H1 (cell line): ENCODE data around the gene FAM163A. TPM values are rescaled to one million over a fixed set of nuclear protein-coding genes. Genes with fewer than 3 reads are reported as not detected.

Source experiments
- CTCF ChIA-PET: fragments of 300-600 bp; sonication (Branson Sonifier 250); formaldehyde crosslinking; loops from one replicate; lab custom pipeline; 2021; ENCODE audit not compliant: partially characterized antibody; lab: Charles Lee
- POLR2A ChIA-PET: fragments of 300-600 bp; sonication (Branson Sonifier 250); formaldehyde crosslinking; loops from one replicate; lab custom pipeline; 2021; ENCODE audit warnings: inconsistent platforms; ENCODE audit not compliant: partially characterized antibody; lab: Charles Lee
- DNase-seq, 2 experiments: peaks; one replicate each; pipeline versions ENCODE4 v3.0.0 to v3.0.0-alpha.2; 2010 to 2022; ENCODE audit warnings: low spot score in 2 of 2, low read depth in 1 of 2, mixed read lengths in 1 of 2
- FAIRE-seq: peaks from 2 replicates; lab custom pipeline; 2011; peaks lifted over from hg19 to GRCh38; lab: Jason Lieb, UNC
- H2AFZ ChIP-seq: 2 replicates; pipeline ENCODE4 v1.8.1; 2012; ENCODE audit warnings: low read length, inconsistent platforms
- H2AK5ac ChIP-seq: 2 replicates; pipeline ENCODE4 v1.6.1; 2013; ENCODE audit warnings: low read depth, low read length
- H2BK120ac ChIP-seq: replicated peaks from 2 replicates; pipeline ENCODE3; 2013; ENCODE audit warnings: low read depth, low read length, inconsistent platforms
- H2BK12ac ChIP-seq: 2 replicates; pipeline ENCODE4 v1.6.1; 2013; ENCODE audit warnings: low read depth, low read length
- H2BK15ac ChIP-seq: 2 replicates; pipeline ENCODE4 v1.6.1; 2013; ENCODE audit warnings: low read length
- H2BK20ac ChIP-seq: 2 replicates; pipeline ENCODE4 v1.6.1; 2013; ENCODE audit warnings: low read length
- H2BK5ac ChIP-seq: 2 replicates; pipeline ENCODE4 v1.6.1; 2013; ENCODE audit warnings: low read depth, low read length
- H3K14ac ChIP-seq: 2 replicates; pipeline ENCODE4 v1.6.1; 2013; ENCODE audit warnings: inconsistent platforms; ENCODE audit not compliant: insufficient read length
- H3K18ac ChIP-seq: 2 replicates; pipeline ENCODE4 v1.6.1; 2013; ENCODE audit warnings: low read length; ENCODE audit errors: extremely low read depth
- H3K23ac ChIP-seq: 2 replicates; pipeline ENCODE4 v1.6.1; 2013; ENCODE audit warnings: inconsistent platforms; ENCODE audit not compliant: insufficient read length
- H3K23me2 ChIP-seq: 2 replicates; pipeline ENCODE4 v1.6.1; 2013; ENCODE audit warnings: low read depth, low read length
- H3K27ac ChIP-seq: 2 replicates; pipeline ENCODE4 v1.6.1; 2011; ENCODE audit warnings: low read depth, low read length, inconsistent platforms
- H3K27me3 ChIP-seq, 4 experiments: replicated peaks in 1 of 4; 1 replicate in 1 of 4; 2 replicates in 3 of 4; pipeline versions ENCODE4 v1.6.1 to v1.8.1; 2011 to 2013; ENCODE audit warnings: low read length in 3 of 4, mild to moderate bottlenecking in 3 of 4, inconsistent platforms in 2 of 4, mixed read lengths in 2 of 4, moderate library complexity in 1 of 4; ENCODE audit not compliant: control insufficient read depth in 3 of 4, insufficient read depth in 3 of 4; ENCODE audit errors: extremely low read depth in 1 of 4
- H3K36me3 ChIP-seq, 4 experiments: 2 replicates each; pipeline versions ENCODE4 v1.6.1 to v1.8.1; 2011 to 2013; ENCODE audit warnings: mild to moderate bottlenecking in 4 of 4, low read length in 3 of 4, moderate library complexity in 2 of 4, control low read depth in 1 of 4, inconsistent platforms in 1 of 4; ENCODE audit not compliant: insufficient read depth in 4 of 4, control insufficient read depth in 2 of 4
- H3K4ac ChIP-seq: replicated peaks from 2 replicates; pipeline ENCODE3; 2013; ENCODE audit warnings: low read length, low read depth, mixed read lengths, inconsistent platforms; ENCODE audit not compliant: insufficient read length
- H3K4me1 ChIP-seq, 4 experiments: replicated peaks in 1 of 4; 1 replicate in 1 of 4; 2 replicates in 3 of 4; pipeline versions ENCODE4 v1.6.1 to v1.8.1; 2011 to 2013; ENCODE audit warnings: low read length in 3 of 4, inconsistent platforms in 2 of 4, mixed read lengths in 1 of 4; ENCODE audit not compliant: insufficient read depth in 4 of 4, control insufficient read depth in 3 of 4
- H3K4me2 ChIP-seq, 2 experiments: 2 replicates each; pipeline versions ENCODE4 v1.6.1 to v1.8.1; 2011 to 2013; ENCODE audit warnings: low read depth in 2 of 2, low read length in 2 of 2, control low read depth in 1 of 2, inconsistent platforms in 1 of 2, mild to moderate bottlenecking in 1 of 2; ENCODE audit not compliant: insufficient read depth in 1 of 2
- H3K4me3 ChIP-seq, 4 experiments: fragments of 200-600, 300-600 bp in 1 of 4; sonication (generic), shearing (Covaris generic), sonication (Bioruptor Twin) in 1 of 4; 2 replicates each; pipeline versions ENCODE4 v1.5.1 to v1.8.1; 2011 to 2016; ENCODE audit warnings: low read length in 4 of 4, low read depth in 3 of 4, control low read depth in 2 of 4, inconsistent platforms in 2 of 4, mild to moderate bottlenecking in 2 of 4, mixed read lengths in 1 of 4, moderate library complexity in 1 of 4; ENCODE audit not compliant: insufficient read depth in 2 of 4; ENCODE audit errors: extremely low read depth in 1 of 4
- H3K56ac ChIP-seq: replicated peaks from 2 replicates; pipeline ENCODE3; 2013; ENCODE audit warnings: low read depth, mild to moderate bottlenecking, mixed read lengths, low read length, inconsistent platforms; ENCODE audit not compliant: insufficient read length
- H3K79me1 ChIP-seq: 2 replicates; pipeline ENCODE4 v1.6.1; 2013; ENCODE audit warnings: low read depth, low read length, control low read depth
- H3K79me2 ChIP-seq, 2 experiments: 2 replicates each; pipeline versions ENCODE4 v1.6.1 to v1.8.1; 2012 to 2013; ENCODE audit warnings: low read length in 2 of 2, mild to moderate bottlenecking in 2 of 2, inconsistent platforms in 1 of 2; ENCODE audit not compliant: insufficient read depth in 2 of 2, control insufficient read depth in 1 of 2
- H3K9ac ChIP-seq, 4 experiments: replicated peaks in 1 of 4; 1 replicate in 1 of 4; 2 replicates in 3 of 4; pipeline versions ENCODE4 v1.6.1 to v1.8.1; 2011 to 2013; ENCODE audit warnings: low read depth in 3 of 4, low read length in 3 of 4, control low read depth in 2 of 4, mild to moderate bottlenecking in 2 of 4, moderate library complexity in 2 of 4, inconsistent platforms in 1 of 4; ENCODE audit errors: extremely low read depth in 1 of 4
- H3K9me3 ChIP-seq, 2 experiments: 2 replicates each; pipeline versions ENCODE4 v1.6.1 to v1.8.1; 2012 to 2013; ENCODE audit warnings: mild to moderate bottlenecking in 2 of 2, moderate library complexity in 2 of 2, control low read depth in 1 of 2, inconsistent platforms in 1 of 2, low read depth in 1 of 2, low read length in 1 of 2, mixed read lengths in 1 of 2; ENCODE audit not compliant: insufficient read depth in 2 of 2
- H4K20me1 ChIP-seq, 2 experiments: replicated peaks in 1 of 2; 2 replicates each; pipeline versions ENCODE3 to v1.8.1; 2011 to 2013; ENCODE audit warnings: inconsistent platforms in 2 of 2, low read length in 2 of 2, mild to moderate bottlenecking in 1 of 2; ENCODE audit not compliant: insufficient read depth in 2 of 2, control insufficient read depth in 1 of 2
- H4K5ac ChIP-seq: 2 replicates; pipeline ENCODE4 v1.6.1; 2013; ENCODE audit warnings: low read length, low read depth, mixed read lengths, inconsistent platforms; ENCODE audit not compliant: insufficient read length
- H4K8ac ChIP-seq: 2 replicates; pipeline ENCODE4 v1.8.0; 2013; ENCODE audit warnings: mild to moderate bottlenecking, moderate library complexity, low read length, inconsistent platforms; ENCODE audit not compliant: insufficient read depth; ENCODE audit errors: extremely low read depth
- H4K91ac ChIP-seq: replicated peaks from 2 replicates; pipeline ENCODE3; 2013; ENCODE audit warnings: low read length, mixed read lengths, inconsistent platforms; ENCODE audit not compliant: insufficient read length
- ASH2L ChIP-seq: fragments of 200-600, 300-600 bp; sonication (generic); IDR thresholded peaks from one replicate; pipeline ENCODE4 v1.7.1; 2017; ENCODE audit warnings: low read length
- ATF3 ChIP-seq: IDR thresholded peaks from 2 replicates; pipeline ENCODE4 v1.6.1; 2011; ENCODE audit warnings: low read depth, mild to moderate bottlenecking, low read length; ENCODE audit not compliant: insufficient read depth
- CTCF ChIP-seq, 3 experiments: IDR thresholded peaks; 1 replicate in 2 of 3; 2 replicates in 1 of 3; pipeline versions ENCODE4 v1.5.1 to v1.6.1; 2011; ENCODE audit warnings: low read length in 3 of 3, mild to moderate bottlenecking in 3 of 3, inconsistent platforms in 2 of 3, low read depth in 1 of 3, moderate library complexity in 1 of 3; ENCODE audit not compliant: insufficient read depth in 1 of 3; ENCODE audit errors: control extremely low read depth in 1 of 3
- EP300 ChIP-seq, 2 experiments: IDR thresholded peaks; 1 replicate in 1 of 2; 2 replicates in 1 of 2; pipeline ENCODE4 v1.6.1; 2011 to 2012; ENCODE audit warnings: low read depth in 2 of 2, low read length in 2 of 2, mild to moderate bottlenecking in 2 of 2, borderline replicate concordance in 1 of 2, inconsistent platforms in 1 of 2, moderate library complexity in 1 of 2
- MAX ChIP-seq: IDR thresholded peaks from 2 replicates; pipeline ENCODE4 v1.6.1; 2012; ENCODE audit warnings: inconsistent platforms
- RAD21 ChIP-seq, 2 experiments: IDR thresholded peaks in 1 of 2; conservative IDR thresholded peaks in 1 of 2; 2 replicates each; pipeline ENCODE4 v1.6.1; 2011; ENCODE audit warnings: low read depth in 2 of 2, low read length in 2 of 2, improper control_type of control experiment in 1 of 2, inconsistent platforms in 1 of 2, mild to moderate bottlenecking in 1 of 2, moderate library complexity in 1 of 2
- SIN3A ChIP-seq, 2 experiments: IDR thresholded peaks in 1 of 2; conservative IDR thresholded peaks in 1 of 2; 2 replicates each; pipeline ENCODE4 v1.6.1; 2011 to 2012; ENCODE audit warnings: low read length in 2 of 2, improper control_type of control experiment in 1 of 2, low read depth in 1 of 2, mild to moderate bottlenecking in 1 of 2
- WGBS, 2 experiments: shearing (Covaris generic) in 1 of 2; methylation state at CpG; one replicate each; pipeline versions ENCODE4 v1.1.6 to v1.1.7; 2013 to 2015; ENCODE audit warnings: low lambda C conversion rate in 2 of 2, mixed read lengths in 2 of 2, inconsistent platforms in 1 of 2, low coverage in 1 of 2, missing lambda C conversion rate in 1 of 2; ENCODE audit not compliant: insufficient replicate concordance in 2 of 2, insufficient coverage in 1 of 2, insufficient read length in 1 of 2; ENCODE audit errors: extremely low coverage in 1 of 2, missing lambda C conversion rate in 1 of 2; 5-methylcytosine and 5-hydroxymethylcytosine counted together
- polyA plus RNA-seq, 7 experiments: library from polyadenylated mRNA; depleted of rRNA in 3 of 7; stranded (reverse) in 5 of 7; unstranded in 2 of 7; fragments of >200 nt in 5 of 7; fragments of 200-250 nt in 2 of 7; gene quantifications; 1 replicate in 5 of 7; 2 replicates in 1 of 7; 4 replicates in 1 of 7; pipeline versions ENCODE4 v1.2.1 to v1.2.3, GENCODE V29; 2011 to 2013; ENCODE audit warnings: missing spikeins in 2 of 7, mixed read lengths in 2 of 7
- total RNA-seq: library from RNA; stranded (reverse); fragmentation: NEBNext Ultra II Directional; extraction: Animal tissue kit (Norgen Biotek cat#: 25700); gene quantifications from 2 replicates; pipeline ENCODE4 v1.2.1, GENCODE V29; 2021

Gene FAM163A
- total and polyA plus RNA-seq, 2 of the 8 experiments (the other 6 are each of a cell fraction or from before 2014, with no cell fraction given), result 0.13 to 0.18 TPM

GRCh38 chr1:179812501-179813292 is 69.6 kb downstream of the FAM163A start:
- 89% methylated on average over 36 of the region's 37 CpGs; no CpG with 5 or more reads in 1 of the 2 experiments for WGBS, 2 experiments
- no peak for FAIRE-seq
- TF ChIP-seq ATF3 (no peak), SIN3A (conservative IDR thresholded peaks at IDR 0.05 in 1 of 2, IDR thresholded peaks at IDR 0.05 in 1 of 2; ENCODE audit: low read depth in 1 of 2, low read length in 2 of 2) (no peak), CTCF (IDR thresholded peaks at IDR 0.05; ENCODE audit: control extremely low read depth in 1 of 3, insufficient read depth in 1 of 3, low read depth in 1 of 3, low read length in 3 of 3) (no peak), EP300 (IDR thresholded peaks at IDR 0.05; ENCODE audit: borderline replicate concordance in 1 of 2, low read depth in 2 of 2, low read length in 2 of 2) (no peak), RAD21 (IDR thresholded peaks at IDR 0.05 in 1 of 2, conservative IDR thresholded peaks at IDR 0.05 in 1 of 2; ENCODE audit: low read depth in 2 of 2, low read length in 2 of 2) (no peak), ASH2L (no peak), MAX (no peak)

More at GRCh38 chr1:179812501-179813292, 69.6 kb downstream of the FAM163A start:
- H3K56ac ChIP-seq, result no peak overlapping the region
- no peak overlapping the region for H3K4me2 ChIP-seq
- no peaks in the 10 kb centered on the region for H3K9me3 ChIP-seq
- H4K20me1 ChIP-seq, result no peaks in the 10 kb centered on the region
- no peak overlapping the region for H2BK12ac ChIP-seq
- H3K18ac ChIP-seq, result no peak overlapping the region
- H4K5ac ChIP-seq, result no peak overlapping the region
- no peak overlapping the region for H2BK5ac ChIP-seq
- DNase-seq, result no peak
- no peak overlapping the region for H3K4ac ChIP-seq
- no peak overlapping the region for H3K9ac ChIP-seq
- H4K8ac ChIP-seq, result no peak overlapping the region
- H3K14ac ChIP-seq, result no peak overlapping the region
- H2BK20ac ChIP-seq, result no peak overlapping the region
- no peak overlapping the region for H3K23ac ChIP-seq
- no peak overlapping the region for H2AK5ac ChIP-seq
- no peak overlapping the region for H3K4me3 ChIP-seq
- ChIA-PET CTCF (interaction anchor here (0.6 to 16.2 kb wide), 17 partner anchors 12 to 561 kb away, joined by 3 to 595 read pairs (median 5); no protein-coding TSS in a partner anchor), POLR2A (no interaction called here)
- peaks cover 11% of the 10 kb centered on the region for H3K23me2 ChIP-seq
- no peak overlapping the region for H3K27ac ChIP-seq
- H3K79me2 ChIP-seq, result no peaks in the 10 kb centered on the region
- H2BK15ac ChIP-seq, result no peak overlapping the region
- no peaks in the 10 kb centered on the region for H3K36me3 ChIP-seq
- no peak overlapping the region for H4K91ac ChIP-seq
- peaks cover 4 to 12% (median 4%) of the 10 kb centered on the region in 4 experiments; a peak in 6 of 7 replicates for H3K4me1 ChIP-seq
- H2AFZ ChIP-seq, result no peak overlapping the region
- peaks cover 0 to 17% (median 14%) of the 10 kb centered on the region in 4 experiments; a peak in 6 of 7 replicates for H3K27me3 ChIP-seq
- no peak overlapping the region for H2BK120ac ChIP-seq
- no peaks in the 10 kb centered on the region for H3K79me1 ChIP-seq
